ENCODE data around the gene TRPM8.

The TRPM8 gene

GRCh38 chr2:234033885-234034284 lies 116.7 kb downstream of the TRPM8 start:
- Histone ChIP-seq H3K36me3 (no peaks in the 10 kb centered on the region), H3K27ac (no peak overlapping the region), H3K27me3 (no peaks in the 10 kb centered on the region), H3K9me3 (peaks cover 0 to 9% (median 6%) of the 10 kb centered on the region in 3 donors), H3K4me3 (no peak overlapping the region), H3K4me1 (no peaks in the 10 kb centered on the region)
- intact Hi-C loops (cut with DNase I; ENCODE audit: low total_unique reads) = no loop called here
- TF ChIP-seq, protein P1, sequence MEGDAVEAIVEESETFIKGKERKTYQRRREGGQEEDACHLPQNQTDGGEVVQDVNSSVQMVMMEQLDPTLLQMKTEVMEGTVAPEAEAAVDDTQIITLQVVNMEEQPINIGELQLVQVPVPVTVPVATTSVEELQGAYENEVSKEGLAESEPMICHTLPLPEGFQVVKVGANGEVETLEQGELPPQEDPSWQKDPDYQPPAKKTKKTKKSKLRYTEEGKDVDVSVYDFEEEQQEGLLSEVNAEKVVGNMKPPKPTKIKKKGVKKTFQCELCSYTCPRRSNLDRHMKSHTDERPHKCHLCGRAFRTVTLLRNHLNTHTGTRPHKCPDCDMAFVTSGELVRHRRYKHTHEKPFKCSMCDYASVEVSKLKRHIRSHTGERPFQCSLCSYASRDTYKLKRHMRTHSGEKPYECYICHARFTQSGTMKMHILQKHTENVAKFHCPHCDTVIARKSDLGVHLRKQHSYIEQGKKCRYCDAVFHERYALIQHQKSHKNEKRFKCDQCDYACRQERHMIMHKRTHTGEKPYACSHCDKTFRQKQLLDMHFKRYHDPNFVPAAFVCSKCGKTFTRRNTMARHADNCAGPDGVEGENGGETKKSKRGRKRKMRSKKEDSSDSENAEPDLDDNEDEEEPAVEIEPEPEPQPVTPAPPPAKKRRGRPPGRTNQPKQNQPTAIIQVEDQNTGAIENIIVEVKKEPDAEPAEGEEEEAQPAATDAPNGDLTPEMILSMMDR (IDR thresholded peaks at IDR 0.05) = no peak
- DNase-seq = no peak

GRCh38 chr2:234038076-234038802 lies 121.1 kb downstream of the TRPM8 start:
- Histone ChIP-seq H3K9me3 (peaks cover 0 to 6% (median 5%) of the 10 kb centered on the region in 3 donors), H3K4me1 (no peaks in the 10 kb centered on the region), H3K27ac (no peak overlapping the region), H3K36me3 (no peaks in the 10 kb centered on the region), H3K27me3 (no peaks in the 10 kb centered on the region), H3K4me3 (no peak overlapping the region)
- TF ChIP-seq, protein P1 (IDR thresholded peaks at IDR 0.05) = no peak
- DNase-seq = no peak
- intact Hi-C loops (cut with DNase I; ENCODE audit: low total_unique reads) = no loop called here

DNA sequence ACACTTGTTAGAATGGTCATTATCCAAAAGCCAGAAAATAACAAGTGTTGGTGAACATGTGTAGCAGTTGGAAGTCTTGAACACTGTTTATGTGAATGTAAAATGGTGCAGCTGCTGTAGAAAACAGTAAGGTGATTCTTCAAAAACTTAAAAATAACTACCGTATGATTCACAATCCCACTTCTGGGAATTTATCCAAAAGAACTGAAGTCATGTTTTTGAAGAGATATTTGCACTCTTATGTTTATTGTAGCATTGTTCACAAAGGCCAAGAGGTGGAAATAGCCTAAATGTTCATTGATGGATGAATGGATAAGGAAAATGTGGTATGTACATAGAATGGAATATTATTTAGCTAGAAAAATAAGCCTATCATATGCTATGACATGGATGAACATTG lies 127.0 kb downstream of the TRPM8 start:
- no peak overlapping the region for H3K27ac ChIP-seq
- no peaks in the 10 kb centered on the region for H3K36me3 ChIP-seq
- DNase-seq = no peak
- H3K4me1 ChIP-seq = no peaks in the 10 kb centered on the region
- H3K4me3 ChIP-seq = no peak overlapping the region
- no peaks in the 10 kb centered on the region for H3K27me3 ChIP-seq
- TF ChIP-seq, protein P1 (IDR thresholded peaks at IDR 0.05) = no peak
- intact Hi-C loops (cut with DNase I; ENCODE audit: low total_unique reads) = no loop called here
- H3K9me3 ChIP-seq = no peaks in the 10 kb centered on the region

DNA sequence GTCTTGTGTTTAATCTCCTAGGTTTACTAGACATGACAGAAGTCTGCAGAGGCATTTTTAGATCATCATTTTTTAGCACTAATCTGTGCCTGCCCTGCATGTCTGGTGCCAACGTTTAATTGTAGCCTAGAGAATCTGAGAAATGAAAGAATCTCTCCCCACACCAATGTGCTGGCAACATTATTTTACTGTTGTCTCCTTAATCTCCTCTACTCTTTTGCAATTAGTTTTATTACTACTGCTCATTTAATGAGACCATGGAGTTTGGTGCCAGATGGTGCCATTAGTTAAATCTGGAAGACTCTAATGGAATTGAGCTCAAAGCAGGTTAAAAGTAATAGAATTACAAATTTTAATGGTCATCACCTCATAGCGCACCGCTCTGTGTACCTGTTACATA lies 129.3 kb downstream of the TRPM8 start:
- H3K27ac ChIP-seq = no peak overlapping the region
- H3K36me3 ChIP-seq = no peaks in the 10 kb centered on the region
- DNase-seq = no peak
- H3K9me3 ChIP-seq = no peaks in the 10 kb centered on the region
- H3K4me1 ChIP-seq = no peaks in the 10 kb centered on the region
- H3K27me3 ChIP-seq = no peaks in the 10 kb centered on the region
- TF ChIP-seq, protein P1 (IDR thresholded peaks at IDR 0.05) = no peak
- no peak overlapping the region for H3K4me3 ChIP-seq
- intact Hi-C loops (cut with DNase I; ENCODE audit: low total_unique reads) = no loop called here

DNA sequence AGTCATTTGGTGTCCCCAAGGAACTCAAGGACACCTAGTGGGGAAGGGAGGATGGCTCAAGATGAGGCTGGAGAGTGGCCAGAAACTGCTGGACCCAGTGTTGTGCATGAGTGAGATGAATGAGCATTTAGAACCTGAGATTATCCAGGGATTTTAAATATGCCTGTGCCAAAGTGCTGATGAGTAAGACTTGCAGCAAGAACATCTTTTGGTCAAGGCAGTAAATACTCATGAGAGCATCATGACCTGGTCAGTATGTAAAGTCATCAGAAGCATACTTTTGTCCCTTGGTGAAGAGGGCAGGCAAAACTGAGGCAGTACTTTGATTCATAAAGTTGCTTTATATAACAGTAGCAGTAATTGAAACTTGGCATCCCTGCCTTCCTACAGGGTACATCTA lies 130.2 kb downstream of the TRPM8 start:
- DNase-seq = no peak
- Histone ChIP-seq H3K27me3 (no peaks in the 10 kb centered on the region), H3K27ac (no peak overlapping the region), H3K4me1 (no peaks in the 10 kb centered on the region), H3K9me3 (no peaks in the 10 kb centered on the region), H3K36me3 (no peaks in the 10 kb centered on the region), H3K4me3 (no peak overlapping the region)
- TF ChIP-seq, protein P1 (IDR thresholded peaks at IDR 0.05) = no peak
- intact Hi-C loops (cut with DNase I; ENCODE audit: low total_unique reads) = no loop called here
